MM.1S (cell line): Measurements from ENCODE around the gene VGLL4.

Experiments
- DNase-seq: peaks from one replicate; pipeline ENCODE4 v3.0.0-alpha.2; 2015
- H2AFZ ChIP-seq: fragments of 300-600 bp; sonication (generic); 2 replicates; pipeline ENCODE4 v1.6.0; 2016; ENCODE audit warnings: antibody characterized with exemption, low read length
- H3F3A ChIP-seq: fragments of 300-600 bp; sonication (generic); 2 replicates; pipeline ENCODE4 v1.6.1; 2016; ENCODE audit warnings: mild to moderate bottlenecking, antibody characterized with exemption, low read length, moderate library complexity, mixed read lengths; ENCODE audit not compliant: insufficient read depth
- H3K27ac ChIP-seq: fragments of 300-600 bp; sonication (generic); 2 replicates; pipeline ENCODE4 v1.5.1; 2016; ENCODE audit warnings: mild to moderate bottlenecking, low read length
- H3K27me3 ChIP-seq: fragments of 300-600 bp; sonication (generic); replicated peaks from 2 replicates; pipeline ENCODE4 v1.6.0; 2016; ENCODE audit warnings: low read length; ENCODE audit not compliant: insufficient read depth
- H3K36me3 ChIP-seq: fragments of 300-600 bp; sonication (generic); replicated peaks from 2 replicates; pipeline ENCODE4 v1.6.1; 2016; ENCODE audit warnings: mild to moderate bottlenecking, low read length, mixed read lengths; ENCODE audit not compliant: insufficient read depth
- H3K4me1 ChIP-seq: fragments of 300-600 bp; sonication (generic); 2 replicates; pipeline ENCODE4 v1.6.1; 2016; ENCODE audit warnings: low read length, mixed read lengths
- H3K4me2 ChIP-seq: fragments of 300-600 bp; sonication (generic); 2 replicates; pipeline ENCODE4 v1.6.0; 2016; ENCODE audit warnings: low read depth, low read length
- H3K4me3 ChIP-seq: fragments of 300-600 bp; sonication (generic); 2 replicates; pipeline ENCODE4 v1.5.1; 2016; ENCODE audit warnings: low read length, mixed read lengths
- H3K79me2 ChIP-seq: fragments of 300-600 bp; sonication (generic); 2 replicates; pipeline ENCODE4 v1.6.1; 2016; ENCODE audit warnings: mixed run types, low read length, mixed read lengths
- H3K9ac ChIP-seq: fragments of 300-600 bp; sonication (generic); 2 replicates; pipeline ENCODE4 v1.6.1; 2016; ENCODE audit warnings: low read length, mixed read lengths
- H3K9me2 ChIP-seq: fragments of 300-600 bp; sonication (generic); replicated peaks from 2 replicates; pipeline ENCODE4 v1.6.1; 2016; ENCODE audit warnings: mild to moderate bottlenecking, low read length, mixed read lengths; ENCODE audit not compliant: insufficient read depth
- H3K9me3 ChIP-seq: fragments of 300-600 bp; sonication (generic); replicated peaks from 2 replicates; pipeline ENCODE4 v1.6.1; 2016; ENCODE audit warnings: mild to moderate bottlenecking, low read length, mixed read lengths; ENCODE audit not compliant: insufficient read depth
- H4K20me1 ChIP-seq: fragments of 300-600 bp; sonication (generic); 2 replicates; pipeline ENCODE4 v1.6.1; 2016; ENCODE audit warnings: mild to moderate bottlenecking, low read length, moderate library complexity, mixed read lengths; ENCODE audit not compliant: insufficient read depth
- CTCF ChIP-seq: fragments of 300-600 bp; sonication (generic); IDR thresholded peaks from 2 replicates; pipeline ENCODE4 v1.5.1; 2016; ENCODE audit warnings: antibody characterized with exemption, low read length, mixed read lengths
- EZH2 ChIP-seq: fragments of 300-600 bp; sonication (generic); optimal IDR thresholded peaks from 2 replicates; pipeline ENCODE3; 2017; ENCODE audit warnings: low read depth, mild to moderate bottlenecking, antibody characterized with exemption, low read length, mixed read lengths
- EZH2phosphoT487 ChIP-seq: fragments of 300-600 bp; sonication (generic); IDR thresholded peaks from 2 replicates; pipeline ENCODE4 v1.6.1; 2018; ENCODE audit warnings: antibody characterized with exemption, low read length

VGLL4 gene

DNA sequence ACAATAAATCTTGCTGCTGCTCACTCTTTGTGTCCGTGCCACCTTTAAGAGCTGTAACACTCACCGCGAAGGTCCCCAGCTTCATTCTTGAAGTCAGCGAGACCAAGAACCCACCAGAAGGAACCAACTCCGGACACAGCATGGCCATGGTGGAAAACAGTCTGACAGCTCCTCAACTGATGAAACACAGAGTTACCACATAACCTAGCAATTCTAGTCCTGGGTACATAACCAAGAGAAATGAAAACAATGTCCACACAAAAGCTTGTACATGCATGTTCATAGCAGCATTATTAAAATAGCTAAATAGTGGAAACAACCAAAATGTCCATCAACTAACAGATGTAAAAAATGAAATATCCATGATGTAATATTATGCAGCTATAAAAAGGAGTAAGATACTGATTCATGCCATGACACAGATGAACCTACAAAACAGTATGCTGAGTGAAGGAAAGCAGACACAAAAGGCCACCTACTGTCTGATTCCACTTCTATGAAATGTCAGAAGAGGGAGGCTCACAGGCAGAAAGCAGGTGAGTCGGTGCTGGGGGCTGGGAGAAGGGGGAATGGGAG, 36.8 kb downstream of the VGLL4 start:
- peaks cover 50% of the 10 kb centered on the region for H3K79me2 ChIP-seq

DNA sequence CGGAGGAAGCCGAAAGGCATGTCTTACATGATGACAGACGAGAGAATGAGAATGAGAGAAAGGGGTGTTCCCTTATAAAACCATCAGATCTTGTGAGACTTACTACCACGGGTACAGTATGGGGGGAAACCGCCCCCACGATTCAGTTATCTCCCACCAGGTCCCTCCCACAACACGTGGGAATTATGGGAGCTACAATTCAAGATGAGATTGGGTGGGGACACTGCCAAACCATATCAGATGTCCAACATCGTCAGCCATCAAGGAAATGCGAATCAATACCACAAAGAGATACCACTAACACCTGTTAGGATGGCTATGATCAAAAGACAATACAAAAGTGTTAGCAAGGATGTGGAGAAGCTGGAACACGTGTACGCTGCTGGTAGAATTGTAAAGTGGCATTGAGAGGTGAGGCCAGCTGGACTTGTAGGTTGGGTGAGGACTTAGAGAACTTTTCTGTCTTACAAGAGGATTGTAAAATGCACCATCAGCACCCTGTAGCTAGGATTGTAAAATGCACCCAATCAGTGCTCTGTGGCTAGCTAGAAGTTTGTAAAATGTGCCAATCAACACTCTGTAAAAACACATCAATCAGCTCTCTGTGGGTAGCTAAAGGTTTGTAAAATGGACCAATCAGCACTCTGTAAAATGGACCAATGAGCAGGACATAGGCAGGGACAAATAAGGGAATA, 37.5 kb downstream of the VGLL4 start:
- Histone ChIP-seq H3K36me3 (no peaks in the 10 kb centered on the region; the same call in 1 of the 2 replicates), H3K27me3 (no peaks in the 10 kb centered on the region), H3K4me1 (no peaks in the 10 kb centered on the region), H3K4me2 (no peak overlapping the region), H3K4me3 (no peak overlapping the region), H3K27ac (no peak overlapping the region), H3K9me3 (no peaks in the 10 kb centered on the region), H4K20me1 (no peaks in the 10 kb centered on the region), H3K9ac (no peak overlapping the region), H3K79me2 (peaks cover 42% of the 10 kb centered on the region), H2AFZ (no peak overlapping the region), H3K9me2 (no peaks in the 10 kb centered on the region), H3F3A (no peaks in the 10 kb centered on the region)
- no peak for TF ChIP-seq CTCF
- no peak for TF ChIP-seq EZH2
- no peak for TF ChIP-seq EZH2phosphoT487
- no peak for DNase-seq

More for the DNA sequence above, 36.8 kb downstream of the VGLL4 start:
- no peaks in the 10 kb centered on the region for H3K9me3 ChIP-seq
- H3K36me3 ChIP-seq: no peaks in the 10 kb centered on the region
- no peaks in the 10 kb centered on the region for H4K20me1 ChIP-seq
- no peaks in the 10 kb centered on the region for H3K9me2 ChIP-seq
- no peak for TF ChIP-seq CTCF
- no peak for TF ChIP-seq EZH2phosphoT487
- TF ChIP-seq EZH2: no peak
- no peak overlapping the region for H2AFZ ChIP-seq
- H3K27me3 ChIP-seq: no peaks in the 10 kb centered on the region
- DNase-seq: no peak
- H3F3A ChIP-seq: no peaks in the 10 kb centered on the region
- H3K4me3 ChIP-seq: no peak overlapping the region
- H3K4me2 ChIP-seq: no peak overlapping the region
- H3K9ac ChIP-seq: no peak overlapping the region
- no peaks in the 10 kb centered on the region for H3K4me1 ChIP-seq
- H3K27ac ChIP-seq: no peak overlapping the region

GRCh38 chr3:11605398-11605797, 38.3 kb downstream of the VGLL4 start:
- Histone ChIP-seq H4K20me1 (no peaks in the 10 kb centered on the region), H3K36me3 (no peaks in the 10 kb centered on the region; the same call in 1 of the 2 replicates), H3K4me2 (no peak overlapping the region), H3K79me2 (peaks cover 34% of the 10 kb centered on the region), H3K4me1 (no peaks in the 10 kb centered on the region), H3K9me2 (no peaks in the 10 kb centered on the region), H3K4me3 (no peak overlapping the region), H3K27ac (no peak overlapping the region), H3K9ac (no peak overlapping the region), H2AFZ (no peak overlapping the region), H3F3A (no peaks in the 10 kb centered on the region), H3K9me3 (no peaks in the 10 kb centered on the region), H3K27me3 (no peaks in the 10 kb centered on the region)
- DNase-seq: no peak
- TF ChIP-seq EZH2: no peak
- TF ChIP-seq EZH2phosphoT487: no peak
- TF ChIP-seq CTCF: no peak
